Measurements from ENCODE around the gene HTR4.
"Not testable (repeated sequence)": the region's sequence is repeated elsewhere in the genome, so short reads cannot be mapped to it uniquely, and the experiment has no call there.

Gene HTR4

GRCh38 chr5:148653836-148654781 is at the start of gene HTR4:
Gene HTR4, minus strand, starts transcription at chr5:148654527. Its CDS starts 17,513 bp downstream, at chr5:148637014.
- peak; percentile 33 for DNase-seq (ENCODE audit: low spot score)

- no peak for DNase-seq (ENCODE audit: low spot score)
Observed at GRCh38 chr5:148702019-148702596, 47.8 kb upstream of the HTR4 start.

DNA sequence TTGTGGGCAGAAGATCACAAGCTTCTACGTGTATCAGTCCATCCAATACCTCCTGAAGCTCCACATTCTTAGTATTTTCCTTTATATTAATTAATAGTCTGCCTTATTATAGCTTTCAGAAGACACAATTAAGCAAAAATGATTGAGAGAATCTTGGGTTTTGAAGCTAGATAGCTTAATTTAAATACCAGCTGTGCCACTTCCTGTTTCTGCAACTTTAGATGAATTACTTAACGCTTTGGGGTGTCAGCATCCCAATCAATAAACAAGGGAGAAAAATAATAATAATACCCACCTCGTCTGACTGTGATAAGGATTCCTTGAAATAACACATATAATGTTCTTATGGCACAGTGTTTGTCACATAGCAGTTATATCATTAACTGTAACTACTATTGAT is 44.7 kb upstream of the HTR4 start:
- no peak for DNase-seq (ENCODE audit: low spot score)

DNA sequence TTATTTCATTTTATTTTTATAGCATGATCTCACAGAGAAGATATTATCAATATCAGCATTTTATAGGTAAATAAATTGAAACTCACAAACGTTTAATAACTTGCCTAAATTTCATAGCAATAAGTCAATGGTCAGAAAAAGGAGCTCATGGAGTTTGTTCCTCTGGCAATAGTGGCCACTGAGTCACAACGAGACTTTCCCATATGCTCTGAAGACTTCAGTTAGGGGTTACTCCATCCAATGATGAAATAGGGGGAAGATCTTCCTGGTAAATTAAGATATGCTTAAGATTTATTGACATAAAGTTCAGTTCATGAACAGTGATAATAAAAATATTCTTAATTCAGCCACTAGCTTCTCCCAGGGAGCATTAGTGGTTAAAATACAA is 43.5 kb upstream of the HTR4 start:
- no peak for DNase-seq (ENCODE audit: low spot score)

GRCh38 chr5:148697180-148697808 is 43.0 kb upstream of the HTR4 start:
- DNase-seq (ENCODE audit: low spot score): no peak

DNA sequence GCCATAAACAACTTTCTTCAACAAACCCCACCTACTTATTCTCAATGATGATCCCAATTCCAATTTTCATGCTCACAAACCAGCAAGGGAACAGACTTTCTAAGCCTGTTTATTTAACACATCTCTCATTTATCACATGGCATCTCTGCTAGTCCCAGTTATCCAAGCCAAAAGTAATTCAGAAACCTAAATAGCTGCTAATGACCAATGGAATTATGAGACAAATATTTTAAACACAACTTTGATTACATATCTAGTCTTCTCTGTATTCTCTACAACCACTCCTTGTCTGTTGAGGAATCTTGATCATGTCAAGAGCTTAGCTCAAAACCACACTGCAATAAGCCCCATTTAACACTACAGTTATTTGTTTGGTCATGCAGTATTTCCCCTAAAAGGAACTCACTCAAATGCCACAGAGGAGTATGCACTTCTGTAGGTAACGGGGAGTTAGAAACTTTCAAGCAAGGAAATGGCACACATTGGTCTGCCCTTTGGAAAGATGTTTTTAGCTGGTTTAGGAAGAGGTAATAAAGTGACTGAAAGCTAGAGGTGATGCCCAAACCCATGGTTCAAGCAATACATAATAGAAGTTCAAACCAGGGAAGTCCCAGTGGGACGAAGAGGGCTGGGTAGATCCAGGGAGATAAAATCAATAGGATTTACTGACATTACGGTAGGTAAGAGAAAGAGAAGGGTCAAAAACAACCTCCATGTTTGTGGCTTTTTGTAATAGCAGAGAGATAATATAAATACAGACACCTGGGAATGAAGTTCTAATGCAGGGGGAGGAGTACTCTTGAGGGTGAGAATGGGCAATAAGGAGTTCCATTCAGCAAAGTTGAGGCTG is 42.1 kb upstream of the HTR4 start:
- DNase-seq (ENCODE audit: low spot score): no peak

DNA sequence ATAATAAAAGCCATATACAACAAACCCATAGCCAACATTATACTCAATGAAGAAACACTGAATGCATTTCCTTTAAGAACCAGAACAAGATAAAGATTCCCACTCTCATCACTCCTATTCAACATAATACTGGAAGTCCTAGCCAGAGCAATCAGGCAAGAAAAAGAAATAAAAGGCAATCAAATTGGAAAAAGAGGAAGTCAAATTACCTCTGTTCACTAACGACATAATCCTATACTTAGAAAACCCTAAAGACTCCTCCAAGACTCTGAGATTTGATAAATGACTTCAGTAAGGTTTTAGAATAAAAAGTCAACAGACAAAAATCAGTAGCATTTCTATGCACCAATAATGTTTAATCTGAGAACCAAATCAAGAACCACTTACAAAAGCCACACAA is 36.6 kb upstream of the HTR4 start:
- DNase-seq (ENCODE audit: low spot score): no peak

DNA sequence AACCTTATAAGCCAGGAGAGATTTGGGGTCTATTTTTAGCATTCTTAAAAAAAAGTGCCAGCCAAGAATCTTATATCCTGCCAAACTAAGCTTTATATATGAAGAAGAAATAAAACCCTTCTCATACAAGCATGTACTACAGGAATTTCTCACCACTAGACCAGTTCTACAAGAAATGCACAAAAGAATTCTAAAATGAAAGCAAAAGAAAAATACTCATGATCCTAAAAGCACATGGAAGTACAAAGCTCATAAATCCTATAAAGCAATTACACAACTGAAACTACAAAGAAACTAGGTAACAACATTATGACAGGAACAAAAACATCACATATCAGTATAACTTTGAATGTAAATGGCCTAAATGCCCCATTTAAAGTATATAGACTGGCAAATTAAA is 34.5 kb upstream of the HTR4 start:
- no peak for DNase-seq (ENCODE audit: low spot score)

- no peak for DNase-seq (ENCODE audit: low spot score)
Observed at GRCh38 chr5:148687871-148688270, 33.5 kb upstream of the HTR4 start.

- peak; percentile 49 for DNase-seq (ENCODE audit: low spot score)
Observed at GRCh38 chr5:148687427-148687826, 33.1 kb upstream of the HTR4 start.

DNA sequence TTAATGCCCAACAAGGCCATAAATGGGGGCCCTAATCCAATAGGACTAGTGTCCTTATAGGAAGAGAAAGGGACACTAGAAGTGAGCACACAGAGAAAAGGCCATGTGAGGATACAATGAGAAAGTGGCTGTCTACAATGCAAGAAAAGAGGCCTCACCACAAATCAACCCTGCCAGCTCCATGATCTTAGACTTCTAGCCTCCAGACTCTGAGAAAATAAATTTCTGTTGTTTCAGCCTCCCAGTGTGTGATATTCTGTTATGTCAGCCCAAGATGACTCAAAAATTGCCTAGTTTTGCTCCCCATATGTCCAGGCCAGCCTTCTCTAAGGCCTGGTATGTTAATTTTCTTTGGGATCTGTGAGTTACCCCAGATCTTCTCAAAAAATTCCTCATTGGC is 32.3 kb upstream of the HTR4 start:
- no peak for DNase-seq (ENCODE audit: low spot score)

DNA sequence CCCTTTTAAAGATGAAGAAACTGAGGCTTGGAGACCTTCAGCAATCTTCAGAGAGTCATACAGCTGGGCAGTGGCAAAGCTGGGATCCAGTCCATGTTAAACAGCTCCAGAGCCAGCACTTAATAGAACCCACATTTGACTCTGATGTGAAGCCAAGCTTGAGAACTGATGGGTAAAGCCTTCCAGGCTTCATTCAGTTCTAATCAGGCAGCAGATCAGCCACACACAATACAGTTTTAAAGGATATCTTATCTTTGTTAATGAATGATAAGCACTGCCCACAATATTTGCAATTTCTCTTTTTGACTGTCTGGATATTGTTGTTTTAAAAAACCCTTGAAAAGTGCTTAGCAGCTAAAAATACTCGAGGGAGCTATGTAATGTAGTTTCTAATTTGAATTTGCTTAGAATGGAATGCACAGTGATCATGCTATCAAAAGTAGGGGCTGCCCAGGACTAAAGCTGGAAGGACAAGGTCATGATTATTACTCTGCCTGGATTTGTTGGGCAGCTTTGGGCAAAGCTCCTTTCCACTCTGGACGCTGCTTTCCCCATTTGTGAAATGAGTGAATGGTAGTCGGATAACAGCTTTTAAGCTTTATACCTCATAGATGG is 31.3 kb upstream of the HTR4 start:
- DNase-seq (ENCODE audit: low spot score): no peak

- no peak for DNase-seq (ENCODE audit: low spot score)
Observed at GRCh38 chr5:148684528-148684927, 30.2 kb upstream of the HTR4 start.

- no peak for DNase-seq (ENCODE audit: low spot score)
Observed at GRCh38 chr5:148683651-148684050, 29.3 kb upstream of the HTR4 start.

GRCh38 chr5:148682058-148683026 is 28.0 kb upstream of the HTR4 start:
- DNase-seq (ENCODE audit: low spot score): no peak

DNA sequence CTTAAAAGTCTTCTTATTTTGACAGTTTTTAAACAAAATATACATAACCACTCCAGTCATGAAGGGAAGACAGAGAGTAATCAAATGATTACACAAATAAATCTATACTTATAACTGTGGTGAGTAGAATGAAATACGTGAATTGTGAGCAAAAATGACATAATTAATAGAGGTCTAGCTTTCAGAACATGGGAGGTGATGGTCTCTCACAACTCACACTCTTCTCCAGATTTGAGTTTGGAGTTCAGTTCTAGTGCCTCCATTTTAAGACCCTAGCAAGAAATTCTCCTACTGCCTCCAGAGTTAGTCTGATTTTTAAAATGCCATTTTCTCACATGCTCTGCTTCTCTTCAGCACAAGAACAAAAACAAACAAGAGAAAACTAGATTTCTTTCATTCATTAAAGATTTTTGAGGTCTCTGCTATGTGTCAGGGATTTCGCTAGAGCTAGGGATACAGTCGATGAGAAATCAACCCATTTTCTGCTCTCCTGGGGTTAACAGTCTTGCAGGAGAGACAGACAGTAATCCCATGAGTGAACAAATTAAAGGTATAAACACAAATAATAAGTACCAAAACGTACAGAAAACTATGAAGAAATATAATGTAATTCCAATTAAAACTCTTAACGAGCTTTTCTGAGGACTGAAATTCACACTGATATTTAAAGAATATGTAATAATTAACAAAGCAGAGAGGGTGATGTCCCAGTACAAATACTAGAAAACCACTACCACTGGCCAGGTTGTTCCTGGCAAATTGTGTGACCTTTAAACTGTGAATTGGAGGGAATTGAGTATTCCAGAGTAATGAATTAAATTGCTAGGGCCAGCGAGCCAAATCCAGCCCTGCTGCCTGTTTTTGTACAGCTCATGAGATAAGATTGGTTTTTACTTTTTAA is 27.1 kb upstream of the HTR4 start:
- DNase-seq (ENCODE audit: low spot score): no peak

DNA sequence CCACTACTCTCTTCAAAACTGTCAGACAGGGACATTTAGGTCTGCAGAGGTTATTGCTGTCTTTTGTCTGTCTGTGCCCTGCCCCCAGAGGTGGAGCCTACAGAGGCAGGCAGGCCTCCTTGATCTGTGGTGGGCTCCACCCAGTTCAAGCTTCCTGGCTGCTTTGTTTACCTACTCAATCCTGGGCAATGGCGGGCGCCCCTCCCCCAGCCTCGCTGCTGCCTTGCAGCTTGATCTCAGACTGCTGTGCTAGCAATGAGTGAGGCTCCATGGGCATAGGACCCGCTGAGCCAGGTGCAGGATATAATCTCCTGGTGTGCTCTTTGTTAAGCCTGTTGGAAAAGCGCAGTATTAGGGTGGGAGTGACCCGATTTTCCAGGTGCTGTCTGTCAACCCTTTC is 19.4 kb upstream of the HTR4 start:
- DNase-seq (ENCODE audit: low spot score): not testable (repeated sequence)

DNA sequence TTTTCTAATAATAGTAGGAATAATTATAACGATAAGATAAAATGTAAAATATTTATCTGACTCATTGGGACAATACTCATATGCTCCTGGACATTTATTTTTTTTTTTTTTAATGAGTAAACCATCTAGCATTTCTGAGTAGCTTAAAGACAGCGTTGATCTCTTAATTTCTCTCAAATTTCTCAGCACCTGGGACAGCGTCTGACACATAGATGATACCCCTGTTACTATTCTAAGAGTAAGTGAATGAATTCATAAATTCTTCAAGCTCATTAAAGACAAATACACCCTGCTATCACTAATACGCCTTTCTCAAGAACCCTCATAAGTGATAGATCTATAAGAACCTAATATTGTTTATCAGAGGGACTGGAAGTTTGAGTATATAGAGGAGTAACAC is 12.0 kb upstream of the HTR4 start:
- peak; percentile 16 for DNase-seq (ENCODE audit: low spot score)

GRCh38 chr5:148665431-148665830 is 11.1 kb upstream of the HTR4 start:
- no peak for DNase-seq (ENCODE audit: low spot score)

All from iPS-NIHi11 (cell line).